ENCODE results near the gene CXCL13. TPM values are rescaled to one million over a fixed set of nuclear protein-coding genes. Genes with fewer than 3 reads are reported as not detected.

Gene CXCL13
- total and polyA plus RNA-seq, 2 of the 13 experiments (the other 11 are each of a cell fraction or from before 2014, with no cell fraction given), result not detected

DNA sequence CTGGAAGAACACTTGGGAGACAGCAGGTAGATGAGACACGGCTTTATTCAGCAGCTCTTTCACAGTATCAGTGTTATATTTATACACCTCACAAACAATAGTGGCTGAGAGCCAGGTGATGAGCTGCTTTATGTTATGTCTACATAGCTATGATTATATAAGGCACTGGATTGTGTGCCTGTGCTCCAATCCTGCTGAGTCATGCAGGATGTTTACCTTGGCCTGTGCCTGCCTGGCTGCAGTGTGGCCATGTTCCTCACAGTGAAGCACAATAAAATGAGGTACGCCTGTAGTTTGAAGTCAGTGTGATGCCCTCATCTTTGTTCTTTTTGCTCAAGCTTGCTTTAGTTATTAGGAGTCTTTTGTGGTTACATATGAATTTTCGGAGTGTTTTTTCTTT is 31.3 kb downstream of the CXCL13 start (continued):
- TF ChIP-seq, protein P1, sequence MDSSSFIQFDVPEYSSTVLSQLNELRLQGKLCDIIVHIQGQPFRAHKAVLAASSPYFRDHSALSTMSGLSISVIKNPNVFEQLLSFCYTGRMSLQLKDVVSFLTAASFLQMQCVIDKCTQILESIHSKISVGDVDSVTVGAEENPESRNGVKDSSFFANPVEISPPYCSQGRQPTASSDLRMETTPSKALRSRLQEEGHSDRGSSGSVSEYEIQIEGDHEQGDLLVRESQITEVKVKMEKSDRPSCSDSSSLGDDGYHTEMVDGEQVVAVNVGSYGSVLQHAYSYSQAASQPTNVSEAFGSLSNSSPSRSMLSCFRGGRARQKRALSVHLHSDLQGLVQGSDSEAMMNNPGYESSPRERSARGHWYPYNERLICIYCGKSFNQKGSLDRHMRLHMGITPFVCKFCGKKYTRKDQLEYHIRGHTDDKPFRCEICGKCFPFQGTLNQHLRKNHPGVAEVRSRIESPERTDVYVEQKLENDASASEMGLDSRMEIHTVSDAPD (CRISPR knock-in tag; IDR thresholded peaks at IDR 0.05), result no peak
- TF ChIP-seq ZNF556 (CRISPR knock-in tag; IDR thresholded peaks at IDR 0.05; ENCODE audit: borderline replicate concordance), result peak; percentile 32; the same call in 1 of the 2 replicates
- TF ChIP-seq, protein P2, sequence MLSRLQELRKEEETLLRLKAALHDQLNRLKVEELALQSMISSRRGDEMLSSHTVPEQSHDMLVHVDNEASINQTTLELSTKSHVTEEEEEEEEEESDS (CRISPR knock-in tag; IDR thresholded peaks at IDR 0.05; ENCODE audit: borderline replicate concordance), result no peak
- TF ChIP-seq ZNF589 (CRISPR knock-in tag; conservative IDR thresholded peaks at IDR 0.05), result no peak
- TF ChIP-seq ZIK1 (CRISPR knock-in tag; IDR thresholded peaks at IDR 0.05; ENCODE audit: borderline replicate concordance, low read depth), result no peak
- TF ChIP-seq, protein P3, sequence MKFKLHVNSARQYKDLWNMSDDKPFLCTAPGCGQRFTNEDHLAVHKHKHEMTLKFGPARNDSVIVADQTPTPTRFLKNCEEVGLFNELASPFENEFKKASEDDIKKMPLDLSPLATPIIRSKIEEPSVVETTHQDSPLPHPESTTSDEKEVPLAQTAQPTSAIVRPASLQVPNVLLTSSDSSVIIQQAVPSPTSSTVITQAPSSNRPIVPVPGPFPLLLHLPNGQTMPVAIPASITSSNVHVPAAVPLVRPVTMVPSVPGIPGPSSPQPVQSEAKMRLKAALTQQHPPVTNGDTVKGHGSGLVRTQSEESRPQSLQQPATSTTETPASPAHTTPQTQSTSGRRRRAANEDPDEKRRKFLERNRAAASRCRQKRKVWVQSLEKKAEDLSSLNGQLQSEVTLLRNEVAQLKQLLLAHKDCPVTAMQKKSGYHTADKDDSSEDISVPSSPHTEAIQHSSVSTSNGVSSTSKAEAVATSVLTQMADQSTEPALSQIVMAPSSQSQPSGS (CRISPR knock-in tag; IDR thresholded peaks at IDR 0.05), result 0 out of 2 replicates have a peak, but pooled peaks have one; percentile 18
- TF ChIP-seq, protein P4, sequence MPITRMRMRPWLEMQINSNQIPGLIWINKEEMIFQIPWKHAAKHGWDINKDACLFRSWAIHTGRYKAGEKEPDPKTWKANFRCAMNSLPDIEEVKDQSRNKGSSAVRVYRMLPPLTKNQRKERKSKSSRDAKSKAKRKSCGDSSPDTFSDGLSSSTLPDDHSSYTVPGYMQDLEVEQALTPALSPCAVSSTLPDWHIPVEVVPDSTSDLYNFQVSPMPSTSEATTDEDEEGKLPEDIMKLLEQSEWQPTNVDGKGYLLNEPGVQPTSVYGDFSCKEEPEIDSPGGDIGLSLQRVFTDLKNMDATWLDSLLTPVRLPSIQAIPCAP (CRISPR knock-in tag; IDR thresholded peaks at IDR 0.05; ENCODE audit: low read depth), result no peak
- no peak for TF ChIP-seq ZBTB42 (CRISPR knock-in tag; IDR thresholded peaks at IDR 0.05)
- TF ChIP-seq, protein P5, sequence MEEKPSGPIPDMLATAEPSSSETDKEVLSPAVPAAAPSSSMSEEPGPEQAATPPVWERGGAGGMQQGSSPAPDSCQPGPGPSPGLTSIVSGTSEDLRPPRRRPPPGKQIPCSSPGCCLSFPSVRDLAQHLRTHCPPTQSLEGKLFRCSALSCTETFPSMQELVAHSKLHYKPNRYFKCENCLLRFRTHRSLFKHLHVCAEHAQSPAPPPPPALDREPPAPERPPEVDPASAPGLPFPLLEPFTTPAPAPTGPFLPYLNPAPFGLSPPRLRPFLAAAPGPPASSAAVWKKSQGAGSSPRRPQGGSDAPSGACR (CRISPR knock-in tag; IDR thresholded peaks at IDR 0.05), result 0 out of 2 replicates have a peak, but pooled peaks have one; percentile 21
- TF ChIP-seq, protein P6, sequence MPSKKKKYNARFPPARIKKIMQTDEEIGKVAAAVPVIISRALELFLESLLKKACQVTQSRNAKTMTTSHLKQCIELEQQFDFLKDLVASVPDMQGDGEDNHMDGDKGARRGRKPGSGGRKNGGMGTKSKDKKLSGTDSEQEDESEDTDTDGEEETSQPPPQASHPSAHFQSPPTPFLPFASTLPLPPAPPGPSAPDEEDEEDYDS (CRISPR knock-in tag; IDR thresholded peaks at IDR 0.05), result no peak; the same call in 1 of the 2 replicates
- TF ChIP-seq, protein P7, sequence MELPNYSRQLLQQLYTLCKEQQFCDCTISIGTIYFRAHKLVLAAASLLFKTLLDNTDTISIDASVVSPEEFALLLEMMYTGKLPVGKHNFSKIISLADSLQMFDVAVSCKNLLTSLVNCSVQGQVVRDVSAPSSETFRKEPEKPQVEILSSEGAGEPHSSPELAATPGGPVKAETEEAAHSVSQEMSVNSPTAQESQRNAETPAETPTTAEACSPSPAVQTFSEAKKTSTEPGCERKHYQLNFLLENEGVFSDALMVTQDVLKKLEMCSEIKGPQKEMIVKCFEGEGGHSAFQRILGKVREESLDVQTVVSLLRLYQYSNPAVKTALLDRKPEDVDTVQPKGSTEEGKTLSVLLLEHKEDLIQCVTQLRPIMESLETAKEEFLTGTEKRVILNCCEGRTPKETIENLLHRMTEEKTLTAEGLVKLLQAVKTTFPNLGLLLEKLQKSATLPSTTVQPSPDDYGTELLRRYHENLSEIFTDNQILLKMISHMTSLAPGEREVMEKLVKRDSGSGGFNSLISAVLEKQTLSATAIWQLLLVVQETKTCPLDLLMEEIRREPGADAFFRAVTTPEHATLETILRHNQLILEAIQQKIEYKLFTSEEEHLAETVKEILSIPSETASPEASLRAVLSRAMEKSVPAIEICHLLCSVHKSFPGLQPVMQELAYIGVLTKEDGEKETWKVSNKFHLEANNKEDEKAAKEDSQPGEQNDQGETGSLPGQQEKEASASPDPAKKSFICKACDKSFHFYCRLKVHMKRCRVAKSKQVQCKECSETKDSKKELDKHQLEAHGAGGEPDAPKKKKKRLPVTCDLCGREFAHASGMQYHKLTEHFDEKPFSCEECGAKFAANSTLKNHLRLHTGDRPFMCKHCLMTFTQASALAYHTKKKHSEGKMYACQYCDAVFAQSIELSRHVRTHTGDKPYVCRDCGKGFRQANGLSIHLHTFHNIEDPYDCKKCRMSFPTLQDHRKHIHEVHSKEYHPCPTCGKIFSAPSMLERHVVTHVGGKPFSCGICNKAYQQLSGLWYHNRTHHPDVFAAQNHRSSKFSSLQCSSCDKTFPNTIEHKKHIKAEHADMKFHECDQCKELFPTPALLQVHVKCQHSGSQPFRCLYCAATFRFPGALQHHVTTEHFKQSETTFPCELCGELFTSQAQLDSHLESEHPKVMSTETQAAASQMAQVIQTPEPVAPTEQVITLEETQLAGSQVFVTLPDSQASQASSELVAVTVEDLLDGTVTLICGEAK (IDR thresholded peaks at IDR 0.05), result no peak
- TF ChIP-seq, protein P7 (CRISPR knock-in tag; IDR thresholded peaks at IDR 0.05), result no peak; the same call in 1 of the 2 replicates
- no peak for TF ChIP-seq ZNF225 (CRISPR knock-in tag; IDR thresholded peaks at IDR 0.05)
- TF ChIP-seq JARID2 (CRISPR knock-in tag; IDR thresholded peaks at IDR 0.05; ENCODE audit: insufficient replicate concordance), result no peak
- no peak for TF ChIP-seq RNF2 (conservative IDR thresholded peaks at IDR 0.05; ENCODE audit: low read depth)
